HepG2 (cell line): Measurements from ENCODE around the gene CA4. TPM values are rescaled to one million over a fixed set of nuclear protein-coding genes. Genes with fewer than 3 reads are reported as not detected.

Experiments used
- ATAC-seq: fragments of 200-7000 bp; cut with Tn5 transposase; 3 replicates; pipeline ENCODE4 v1.9.1; 2020; ENCODE audit warnings: mild to moderate bottlenecking, moderate library complexity
- BruUV-seq: library from RNA; stranded (reverse); fragments of 400-500 nt; replicated peaks from 2 replicates; lab custom pipeline; 2021; lab: Mats Ljungman, UMichigan
- CTCF ChIA-PET: fragments of 300-600 bp; formaldehyde crosslinking; extraction: SDS; loops from one replicate; lab custom pipeline; 2021; ENCODE audit warnings: low total read pairs, inconsistent platforms, low intra/inter-chr PET ratio; lab: Yijun Ruan, JAX
- POLR2A ChIA-PET: fragments of 350-600 bp; sonication (Branson Sonifier 250); formaldehyde crosslinking; loops from one replicate; lab custom pipeline; 2020; ENCODE audit warnings: antibody characterized with exemption, inconsistent platforms; lab: Yijun Ruan, JAX
- DNase-seq: peaks from one replicate; pipeline ENCODE4 v3.0.0-alpha.2; 2015; ENCODE audit warnings: low spot score
- FAIRE-seq: peaks from 3 replicates; lab custom pipeline; 2011; peaks lifted over from hg19 to GRCh38; lab: Jason Lieb, UNC
- H2AFZ ChIP-seq: one replicate; pipeline ENCODE4 v1.6.1; 2011; ENCODE audit warnings: low read length, inconsistent platforms
- H3K27ac ChIP-seq: fragments of 300-600 bp; 3 replicates; pipeline ENCODE4 v1.8.0; 2011; ENCODE audit warnings: mixed run types, mild to moderate bottlenecking, mixed read lengths, low read length, inconsistent platforms; ENCODE audit not compliant: insufficient read depth; ENCODE audit errors: extremely low read length
- H3K27me3 ChIP-seq, 2 experiments: fragments of 200-600 bp in 1 of 2; 2 replicates in 1 of 2; 3 replicates in 1 of 2; pipeline versions ENCODE4 v1.6.0 to v1.8.0; 2011; ENCODE audit warnings: low read length in 2 of 2, mild to moderate bottlenecking in 2 of 2, moderate library complexity in 2 of 2, inconsistent platforms in 1 of 2; ENCODE audit not compliant: insufficient read depth in 2 of 2, control insufficient read depth in 1 of 2
- H3K36me3 ChIP-seq, 2 experiments: fragments of 200-600 bp in 1 of 2; replicated peaks in 1 of 2; 2 replicates in 1 of 2; 3 replicates in 1 of 2; pipeline versions ENCODE4 v1.5.1 to v1.8.0; 2011; ENCODE audit warnings: low read length in 2 of 2, inconsistent platforms in 1 of 2; ENCODE audit not compliant: insufficient read depth in 2 of 2, control insufficient read depth in 1 of 2
- H3K4me1 ChIP-seq: 2 replicates; pipeline ENCODE4 v1.5.1; 2012; ENCODE audit warnings: low read length, inconsistent platforms; ENCODE audit not compliant: insufficient read depth
- H3K4me2 ChIP-seq: 2 replicates; pipeline ENCODE4 v1.6.0; 2011; ENCODE audit warnings: low read depth, low read length, inconsistent platforms
- H3K4me3 ChIP-seq, 3 experiments: fragments of 200-600 bp in 1 of 3; sonication (generic), shearing (Covaris generic) in 1 of 3; replicated peaks in 1 of 3; 2 replicates each; pipeline ENCODE4 v1.5.1; 2011 to 2016; ENCODE audit warnings: low read length in 3 of 3, inconsistent platforms in 2 of 3, low read depth in 2 of 3, mild to moderate bottlenecking in 2 of 3, control low read depth in 1 of 3, mixed read lengths in 1 of 3; ENCODE audit not compliant: insufficient read depth in 1 of 3
- H3K79me2 ChIP-seq: one replicate; pipeline ENCODE4 v1.6.1; 2011; ENCODE audit warnings: low read length, inconsistent platforms; ENCODE audit not compliant: insufficient read depth
- H3K9ac ChIP-seq: 2 replicates; pipeline ENCODE4 v1.6.0; 2011; ENCODE audit warnings: mild to moderate bottlenecking, low read depth, low read length, inconsistent platforms; ENCODE audit not compliant: insufficient read depth
- H3K9me3 ChIP-seq: 2 replicates; pipeline ENCODE4 v1.5.1; 2012; ENCODE audit warnings: mild to moderate bottlenecking, low read length
- H4K20me1 ChIP-seq: 2 replicates; pipeline ENCODE4 v1.6.0; 2011; ENCODE audit warnings: inconsistent platforms, mild to moderate bottlenecking, low read length, moderate library complexity; ENCODE audit not compliant: insufficient read depth
- EED ChIP-seq: sonication (generic); formaldehyde crosslinking; IDR thresholded peaks from 2 replicates; pipeline ENCODE4 v1.5.0; 2020; ENCODE audit warnings: mild to moderate bottlenecking, missing genetic modification reagents
- ELK4 ChIP-seq: sonication (generic); formaldehyde crosslinking; IDR thresholded peaks from 2 replicates; pipeline ENCODE4 v1.9.0; 2021; ENCODE audit warnings: missing genetic modification reagents, borderline replicate concordance
- GPBP1L1 ChIP-seq: sonication (generic); formaldehyde crosslinking; IDR thresholded peaks from 2 replicates; pipeline ENCODE4 v1.5.0; 2020; ENCODE audit warnings: mild to moderate bottlenecking, missing genetic modification reagents
- NCOA2 ChIP-seq: sonication (generic); formaldehyde crosslinking; IDR thresholded peaks from 2 replicates; pipeline ENCODE4 v1.8.0; 2022; ENCODE audit warnings: inconsistent platforms
- SAP130 ChIP-seq: IDR thresholded peaks from 2 replicates; pipeline ENCODE4 v1.6.1; 2016; ENCODE audit warnings: low read depth
- SNAPC2 ChIP-seq: sonication (generic); formaldehyde crosslinking; IDR thresholded peaks from 2 replicates; pipeline ENCODE4 v1.8.1; 2022; ENCODE audit warnings: mild to moderate bottlenecking, missing genetic modification reagents
- WGBS: methylation state at CpG from one replicate; pipeline ENCODE4 v1.1.6; 2017; ENCODE audit warnings: low lambda C conversion rate; 5-methylcytosine and 5-hydroxymethylcytosine counted together
- in situ Hi-C: cut with HindIII; loops from 2 replicates; pipeline ENCODE4 v1.10.0; 2017; ENCODE audit warnings: low pct_unique_long_range_greater_than_20kb; ENCODE audit not compliant: extremely low pct_ligation_motif_present
- intact Hi-C: fragments of 100-400 bp; cut with micrococcal nuclease; formaldehyde crosslinking; loops from one replicate; pipeline ENCODE4 v1.10.0; 2022; ENCODE audit not compliant: unreplicated experiment
- polyA plus RNA-seq, 8 experiments: library from polyadenylated mRNA; depleted of rRNA in 3 of 8; stranded (reverse) in 7 of 8; unstranded in 1 of 8; fragments of >200 nt; fragmentation: Illumina TruSeq in 4 of 8; extraction: Trizol in 4 of 8; gene quantifications; 2 replicates each; pipeline versions ENCODE4 v1.2.1 to v1.2.3, GENCODE V29; 2011 to 2016; ENCODE audit warnings: low read depth in 4 of 8, missing spikeins in 1 of 8, mixed read lengths in 1 of 8; ENCODE audit not compliant: insufficient read depth in 1 of 8
- total RNA-seq, 5 experiments: library from RNA; depleted of rRNA; stranded (reverse); fragments of >200 nt; fragmentation: Illumina TruSeq; extraction: Trizol; gene quantifications; 2 replicates each; pipeline ENCODE4 v1.2.3, GENCODE V29; 2016; ENCODE audit warnings: low read depth in 1 of 5

Gene CA4
- total and polyA plus RNA-seq, 2 of the 13 experiments (the other 11 are each of a cell fraction or from before 2014, with no cell fraction given) = not detected

GRCh38 chr17:60155815-60156214 lies 6.0 kb downstream of the CA4 start (continued):
- no peak for TF ChIP-seq SAP130 (CRISPR knock-in tag)

- intact Hi-C loops (no loop called here), in situ Hi-C loops (no loop called here)
- H3K4me3 ChIP-seq = no peak overlapping the region
- no peak for FAIRE-seq
- 35% methylated on average over 7 of the region's 8 CpGs for WGBS
- CTCF ChIA-PET = no interaction called here
- no peak; the same call in 2 of the 3 replicates for ATAC-seq
- H3K4me2 ChIP-seq = no peak overlapping the region
- no peak overlapping the region for H3K27ac ChIP-seq
- H3K9ac ChIP-seq = no peak overlapping the region
- no peak overlapping the region for H2AFZ ChIP-seq
- DNase-seq = no peak
- H3K79me2 ChIP-seq = no peaks in the 10 kb centered on the region
- POLR2A ChIA-PET = no interaction called here
- H4K20me1 ChIP-seq = no peaks in the 10 kb centered on the region
- peaks cover 14 to 85% of the 10 kb centered on the region in 2 experiments; a peak in 4 of 5 replicates for H3K27me3 ChIP-seq
- no TSS peak for BruUV-seq
- H3K4me1 ChIP-seq = no peaks in the 10 kb centered on the region; the same call in 1 of the 2 replicates
- no peaks in the 10 kb centered on the region for H3K9me3 ChIP-seq
- TF ChIP-seq NCOA2 (CRISPR knock-in tag) (no peak), GPBP1L1 (CRISPR knock-in tag) (no peak), ELK4 (CRISPR knock-in tag) (no peak), SNAPC2 (CRISPR knock-in tag) (no peak), EED (0 out of 2 replicates have a peak, but pooled peaks have one; percentile 18)
- H3K36me3 ChIP-seq = no peaks in the 10 kb centered on the region
These were observed 7.0 kb downstream of the CA4 start for GRCh38 chr17:60156746-60157145.
